HG03520 (cell line): Measurements from ENCODE around the gene NCK2.

ENCODE experiments used
- ATAC-seq: cut with Tn5 transposase; IDR thresholded peaks from one replicate; pipeline ENCODE4 v1.9.1; 2021; ENCODE audit warnings: mild to moderate bottlenecking, moderate library complexity; ENCODE audit not compliant: unreplicated experiment

NCK2 gene

DNA sequence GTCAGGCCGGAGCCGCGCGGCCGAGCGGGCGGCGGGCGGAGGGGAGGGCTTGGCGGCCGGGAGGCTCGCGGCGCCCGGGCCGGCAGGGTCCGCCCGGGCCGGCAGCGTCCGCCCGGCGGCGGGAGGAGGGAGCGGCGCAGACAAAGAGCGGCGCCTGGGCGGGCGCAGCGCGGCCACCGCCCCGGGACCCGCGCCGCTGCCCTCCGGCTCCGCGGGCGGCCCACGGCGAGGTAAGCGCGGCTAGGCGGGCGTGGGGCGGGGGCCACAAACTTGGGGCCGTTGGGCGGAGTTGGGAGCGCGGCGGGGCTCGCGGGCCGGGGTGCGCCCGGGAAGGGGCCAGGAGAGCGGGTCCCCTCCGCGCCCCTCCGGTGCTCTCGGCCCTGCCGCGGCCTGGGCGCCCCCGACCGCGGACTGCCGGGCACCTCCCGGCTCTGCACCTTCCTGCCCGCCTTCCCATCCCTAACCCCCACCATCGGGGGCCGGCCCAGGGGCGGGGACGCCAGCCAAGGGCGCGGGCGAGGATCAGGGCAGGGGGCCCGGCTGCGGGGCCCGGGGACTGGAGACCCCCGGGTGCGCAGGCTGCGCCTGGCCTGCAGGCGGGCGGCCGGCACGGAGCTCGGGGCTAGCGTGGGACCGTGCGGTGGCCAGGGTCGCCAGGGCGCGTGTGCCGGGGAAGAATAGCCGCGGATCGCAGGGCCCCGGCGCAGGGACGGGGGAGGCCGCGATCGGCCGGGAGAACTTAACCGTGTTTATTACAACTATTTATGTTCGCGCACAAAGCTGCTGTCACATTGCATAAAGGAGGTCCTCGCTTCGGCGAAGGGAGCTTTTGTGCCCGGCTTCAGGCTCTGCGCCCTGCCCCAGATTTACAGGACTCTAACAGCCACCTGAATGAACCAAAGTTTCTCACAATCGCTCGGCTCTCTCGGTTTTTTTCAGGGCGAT is at the start of gene NCK2:
Gene NCK2 (plus strand): TSS at position 4 of the 945 bp plus-strand sequence. CDS start 110,152 bp downstream, outside the sequence.
- ATAC-seq = peak; percentile 27

DNA sequence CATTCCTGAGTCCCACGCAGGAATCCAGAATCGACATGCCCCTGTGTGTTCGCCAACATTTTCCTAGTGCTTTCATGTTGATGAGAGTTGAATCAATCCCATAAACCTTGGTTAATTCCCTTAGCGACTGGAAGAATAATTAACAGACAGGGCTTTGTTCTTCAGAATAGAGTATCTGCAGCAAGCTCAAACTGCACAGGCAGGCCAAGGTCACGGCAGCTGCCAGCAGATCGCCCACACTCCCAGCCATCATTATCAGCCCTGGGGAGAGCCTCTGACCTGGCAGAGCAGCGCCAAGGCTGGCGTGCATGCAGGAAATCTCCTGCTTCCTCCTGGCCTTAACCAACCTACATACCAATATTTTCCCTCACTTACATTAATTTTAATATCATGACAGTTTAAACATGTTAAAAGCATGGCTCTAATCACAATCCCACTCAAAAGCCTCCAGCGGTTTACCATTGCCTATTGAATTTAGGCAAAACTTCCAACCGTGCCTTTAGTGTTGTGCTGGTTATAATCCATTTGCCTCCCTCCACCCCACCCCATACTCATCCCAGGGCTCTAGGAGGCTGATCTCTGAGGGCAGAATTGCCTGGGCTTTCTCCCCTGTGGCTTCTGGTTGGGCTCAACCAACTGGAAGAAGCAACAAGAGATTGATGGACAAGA is 46.8 kb upstream of the NCK2 start:
- ATAC-seq = no peak

DNA sequence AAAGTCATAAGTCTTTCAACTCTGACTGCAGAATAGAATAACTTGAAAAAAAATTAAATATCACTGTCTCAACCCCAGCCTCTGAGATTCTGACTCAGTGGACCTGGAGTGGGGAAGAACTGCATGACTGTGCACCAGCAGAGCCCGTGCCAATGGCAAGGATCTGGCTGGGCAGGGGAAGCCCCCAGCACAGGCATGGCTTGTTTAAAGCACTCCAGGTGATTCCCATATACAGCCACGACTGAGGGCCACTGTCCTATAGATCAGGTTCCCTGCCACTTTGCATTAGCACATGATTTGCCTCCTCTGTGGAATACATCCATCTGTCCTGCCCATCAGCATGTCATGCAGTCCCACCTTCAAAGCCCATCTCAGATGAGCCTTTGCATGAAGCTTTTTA is 45.9 kb upstream of the NCK2 start:
- ATAC-seq = no peak

DNA sequence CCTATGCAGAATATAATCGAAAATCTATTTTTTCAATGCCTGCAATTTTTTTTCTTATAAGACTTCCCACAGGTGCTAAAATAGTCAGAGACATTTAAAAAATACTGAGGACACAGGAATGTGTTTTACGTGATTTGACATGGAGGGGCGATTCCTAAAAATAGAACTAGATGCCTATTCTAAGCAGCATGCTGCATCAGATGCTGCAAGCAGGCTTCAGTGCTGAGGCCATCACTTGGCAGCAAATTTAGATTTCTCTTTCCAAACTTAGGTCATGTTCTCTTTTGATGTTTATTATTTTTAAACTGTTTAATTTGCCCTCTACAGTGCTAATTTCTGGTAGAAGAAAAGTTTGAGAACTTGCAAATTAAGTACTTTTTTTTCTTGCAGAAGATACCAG is 43.7 kb upstream of the NCK2 start:
- ATAC-seq = no peak

DNA sequence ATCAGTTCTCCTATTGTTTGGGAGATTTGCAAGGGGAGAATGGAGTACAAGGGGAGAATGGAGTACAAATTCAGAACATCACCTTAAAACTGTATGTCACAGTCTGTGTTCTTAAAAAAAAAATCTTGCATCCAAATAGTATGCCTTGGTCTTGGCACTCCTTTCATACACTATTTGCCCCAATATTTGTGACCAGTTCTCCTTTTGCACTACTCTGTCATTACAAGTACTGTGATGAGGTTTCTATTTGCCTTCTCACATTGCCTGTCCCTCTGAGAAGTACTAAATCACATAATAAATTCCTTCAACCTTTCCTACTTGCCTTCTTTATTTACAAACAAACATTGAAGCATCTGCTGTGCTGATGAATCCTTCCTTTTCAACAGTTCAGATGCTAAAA is 36.0 kb upstream of the NCK2 start:
- ATAC-seq = no peak

DNA sequence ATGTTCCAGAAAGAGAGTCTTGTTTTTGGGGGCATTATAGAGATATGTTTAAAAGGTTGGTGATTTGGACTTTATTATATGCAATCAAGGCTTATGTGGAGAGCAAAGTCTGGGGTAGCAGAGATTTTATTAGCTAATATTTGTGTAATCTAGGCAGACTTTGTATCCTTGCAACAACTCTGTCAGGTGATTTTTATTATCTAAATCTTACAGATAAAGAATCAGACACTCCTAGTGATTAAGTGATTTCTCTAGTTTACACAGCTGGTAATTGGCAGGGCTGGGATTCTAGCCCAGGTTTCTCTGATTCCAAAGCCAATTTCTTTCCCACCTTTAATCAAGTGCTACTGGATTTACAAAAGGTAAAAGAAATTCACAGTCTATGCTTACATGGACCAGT is 33.3 kb upstream of the NCK2 start:
- ATAC-seq = no peak

DNA sequence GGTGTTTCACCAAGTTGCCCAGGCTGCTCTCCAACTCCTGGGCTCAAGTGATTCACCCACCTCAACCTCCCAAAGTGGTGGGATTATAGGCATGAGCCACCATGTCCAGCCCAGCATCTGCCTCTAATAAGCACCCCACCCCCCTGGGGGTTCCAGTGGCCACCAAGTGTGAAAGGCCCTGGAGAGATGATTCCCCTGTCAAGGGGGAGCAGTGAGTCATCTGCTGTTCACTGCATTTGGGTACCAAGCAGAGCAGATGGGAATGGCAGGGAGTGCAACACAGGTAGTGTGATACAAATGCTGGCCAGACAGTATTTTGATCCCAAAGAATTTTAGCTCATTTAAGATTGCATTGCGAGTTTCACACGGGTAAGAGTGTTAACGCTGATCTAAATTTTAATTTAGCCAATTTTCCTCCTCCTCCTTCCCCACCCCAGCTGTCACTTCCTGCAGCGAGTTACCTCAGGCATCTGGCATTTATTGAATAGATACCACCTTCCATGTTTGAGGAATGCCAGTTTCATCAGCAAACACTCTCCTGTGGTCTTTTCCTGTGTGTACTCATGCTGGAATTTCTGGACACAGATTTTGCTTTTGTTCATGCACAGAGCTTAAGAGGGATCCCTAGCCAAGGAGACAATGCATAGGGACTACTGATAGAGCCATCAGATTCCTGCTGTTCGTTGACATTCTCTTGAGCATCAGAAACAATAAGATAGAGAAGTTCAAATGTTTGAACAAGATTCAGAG is 32.4 kb upstream of the NCK2 start:
- no peak for ATAC-seq

DNA sequence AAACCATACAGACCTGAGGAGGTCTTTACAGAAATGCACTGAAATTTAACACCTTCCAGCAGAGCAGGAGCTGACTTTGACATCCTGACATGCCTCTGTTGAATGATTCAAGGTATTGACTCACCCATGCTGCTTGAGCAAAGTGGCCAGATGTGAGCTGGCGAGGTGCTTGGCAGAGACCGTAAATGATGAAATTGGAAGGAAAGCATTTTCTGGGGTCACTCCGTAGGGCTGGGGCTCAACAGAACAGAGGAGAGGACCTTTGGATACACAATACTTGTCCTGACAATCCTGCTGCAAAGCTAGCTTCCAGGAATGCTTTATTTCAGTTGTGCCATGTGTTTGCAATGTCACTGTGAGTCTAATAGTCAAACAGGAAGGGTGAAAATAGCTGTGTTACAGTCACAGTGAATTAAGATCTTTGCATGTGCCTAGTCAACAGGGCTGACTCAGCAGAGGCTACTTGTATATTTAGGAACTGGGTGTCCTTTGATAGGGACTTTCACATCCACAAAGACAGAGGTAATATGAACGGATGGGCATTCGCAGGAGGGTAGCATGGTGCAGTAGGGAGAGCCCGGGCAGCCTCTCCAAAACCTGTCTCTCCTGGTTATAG is 31.6 kb upstream of the NCK2 start:
- no peak for ATAC-seq

DNA sequence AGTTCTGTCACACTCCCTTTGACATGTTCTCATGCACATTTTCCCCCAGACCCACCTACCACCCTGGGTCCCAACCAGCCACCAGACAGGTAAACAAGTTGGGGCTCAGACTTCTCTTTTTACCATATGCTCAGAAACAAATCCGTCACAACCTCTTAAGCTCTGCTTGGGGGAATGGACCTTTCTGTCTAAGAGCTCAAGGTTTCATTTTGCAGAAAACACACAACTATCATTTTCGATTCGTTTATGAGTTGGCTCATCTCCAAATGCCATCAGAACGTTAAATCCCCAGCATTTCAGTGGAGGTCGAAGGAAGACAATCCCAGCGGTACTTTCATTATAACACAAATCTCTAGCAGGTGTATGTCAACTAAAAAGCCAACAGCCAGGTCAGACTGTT is 30.6 kb upstream of the NCK2 start:
- no peak for ATAC-seq

DNA sequence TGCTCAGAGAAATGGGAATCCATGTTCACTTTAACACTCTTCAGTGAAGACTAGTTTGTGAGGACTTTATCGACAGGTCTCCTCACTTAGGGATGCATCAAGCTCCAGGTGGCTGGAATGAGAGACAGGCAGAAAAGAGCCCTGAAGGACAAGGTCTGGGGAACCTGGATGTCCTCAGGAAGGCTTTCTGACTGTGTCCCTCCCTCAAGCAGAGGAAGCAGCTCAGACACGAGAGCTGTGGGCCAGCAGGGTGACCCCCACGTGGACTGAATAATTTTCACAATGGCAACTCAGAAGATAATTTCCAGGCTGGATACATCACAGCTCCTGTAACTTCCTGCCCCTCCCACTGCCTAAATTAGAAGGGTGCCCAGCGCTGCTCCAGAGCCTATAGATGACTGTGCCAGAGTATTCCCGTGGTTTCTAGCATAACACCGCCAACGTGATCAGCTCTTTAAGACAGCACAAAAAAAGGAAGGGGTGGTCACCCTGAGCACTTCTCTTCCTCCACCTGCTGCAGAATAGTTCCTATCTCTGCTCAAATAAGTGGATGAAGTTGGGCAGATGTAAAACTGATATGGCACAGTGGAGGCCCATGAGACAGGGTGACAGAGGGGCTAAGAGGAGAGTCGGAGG is 25.7 kb upstream of the NCK2 start:
- no peak for ATAC-seq

DNA sequence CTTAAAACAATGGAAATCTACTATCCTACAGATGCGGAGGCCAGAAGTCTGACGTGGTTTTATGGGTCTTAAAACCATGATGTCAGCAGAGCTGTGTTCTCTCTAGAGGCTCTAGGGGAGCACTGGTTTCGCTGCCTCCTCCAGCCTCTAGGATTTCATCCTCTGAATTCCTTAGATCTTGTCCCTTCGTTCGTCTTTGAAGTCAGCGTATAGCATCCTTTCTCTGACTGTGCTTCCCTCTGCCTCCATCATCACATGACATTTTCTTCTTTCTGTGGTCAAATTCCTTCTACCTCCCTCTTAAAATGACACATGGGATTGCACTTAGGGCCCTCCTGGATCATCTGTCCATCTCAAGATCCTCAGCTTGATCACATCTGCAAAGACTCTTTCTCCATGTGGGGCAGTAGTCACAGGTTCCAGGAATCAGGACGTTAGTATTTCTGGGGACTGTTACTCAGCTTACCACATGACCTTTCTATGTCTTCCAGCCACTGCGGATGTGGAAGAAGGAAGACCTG is 22.7 kb upstream of the NCK2 start:
- no peak for ATAC-seq

DNA sequence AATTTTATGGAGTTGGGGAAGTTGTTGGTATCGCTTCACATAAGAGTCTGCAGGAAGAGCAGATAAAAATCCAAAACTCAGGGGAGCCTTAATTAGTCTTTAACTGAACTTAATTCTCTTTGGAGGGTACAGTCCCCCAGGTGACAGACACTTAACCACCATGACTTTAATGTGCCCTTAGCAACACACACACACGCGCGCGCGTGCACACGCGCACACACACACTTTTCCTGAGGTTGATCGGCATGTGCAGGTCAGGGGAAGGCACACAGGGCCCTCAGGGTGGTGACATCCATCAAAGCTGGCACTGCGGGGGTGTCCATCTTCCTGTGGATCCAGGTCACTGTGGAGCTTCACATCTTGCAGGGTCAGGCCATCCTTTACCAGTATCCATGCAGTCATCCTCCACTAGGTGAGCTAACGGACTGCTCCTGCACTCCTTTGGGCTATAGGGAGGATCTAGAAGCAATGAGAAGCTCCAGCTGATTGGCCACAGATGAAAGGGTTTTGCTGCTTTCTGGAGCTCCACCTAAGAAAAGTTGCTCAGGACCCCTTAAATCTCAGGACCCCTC is 21.9 kb upstream of the NCK2 start:
- ATAC-seq = no peak

DNA sequence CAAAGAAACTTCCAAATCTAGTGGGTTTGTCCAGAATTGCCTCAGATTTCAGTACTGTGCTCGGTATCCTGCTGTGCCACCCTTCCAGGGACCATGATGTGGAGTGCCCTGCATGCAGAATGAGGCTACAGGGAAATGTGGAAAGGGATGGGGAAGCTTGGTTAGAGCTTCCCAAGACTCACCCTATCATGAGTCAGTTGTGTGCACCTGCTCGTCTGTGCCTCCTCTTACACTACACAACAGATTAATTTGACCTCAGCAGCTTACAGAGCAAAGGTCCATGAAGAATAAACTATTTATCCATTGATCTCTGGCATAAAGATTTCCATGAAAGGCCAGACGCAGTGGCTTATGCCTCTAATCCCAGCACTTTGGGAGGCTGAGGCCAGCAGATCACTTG is 21.3 kb upstream of the NCK2 start:
- no peak for ATAC-seq

DNA sequence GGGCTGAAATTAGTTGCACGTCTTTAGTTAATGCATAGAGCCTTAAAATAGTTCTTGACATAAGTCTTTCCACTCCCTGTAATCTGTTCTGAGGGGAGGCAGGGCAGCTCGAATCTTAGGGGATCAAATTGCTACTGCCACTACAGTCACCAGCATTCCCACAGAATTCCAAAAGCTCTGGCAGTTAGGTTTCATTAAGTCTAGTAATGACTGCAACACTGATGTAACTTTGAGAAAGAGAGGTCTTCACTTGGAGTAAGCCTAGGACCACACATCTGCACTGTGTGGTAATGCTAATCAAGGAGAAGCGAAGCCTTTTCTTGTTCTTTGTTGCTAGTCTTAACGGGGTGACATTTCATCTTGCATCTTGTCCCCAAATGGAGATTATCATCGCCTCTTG is 19.3 kb upstream of the NCK2 start:
- ATAC-seq = no peak

DNA sequence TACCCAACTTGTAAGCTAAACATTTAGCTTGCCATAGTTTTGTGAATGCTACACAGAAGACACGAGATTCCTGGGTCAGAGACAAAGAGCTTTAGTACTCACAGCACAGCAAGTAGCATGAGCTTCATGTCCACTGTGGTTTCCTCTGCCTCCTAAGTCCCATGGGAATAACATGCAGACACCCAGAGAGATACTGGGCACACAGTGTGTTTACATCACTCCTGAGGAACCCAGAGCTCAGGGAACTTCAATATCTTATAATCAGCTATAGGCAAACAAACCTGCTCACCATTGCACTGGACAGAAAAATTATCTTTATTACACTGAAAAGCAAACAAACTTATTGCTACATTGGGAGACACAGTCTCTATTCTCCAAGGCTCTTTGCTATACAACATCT is 14.5 kb upstream of the NCK2 start:
- no peak for ATAC-seq

DNA sequence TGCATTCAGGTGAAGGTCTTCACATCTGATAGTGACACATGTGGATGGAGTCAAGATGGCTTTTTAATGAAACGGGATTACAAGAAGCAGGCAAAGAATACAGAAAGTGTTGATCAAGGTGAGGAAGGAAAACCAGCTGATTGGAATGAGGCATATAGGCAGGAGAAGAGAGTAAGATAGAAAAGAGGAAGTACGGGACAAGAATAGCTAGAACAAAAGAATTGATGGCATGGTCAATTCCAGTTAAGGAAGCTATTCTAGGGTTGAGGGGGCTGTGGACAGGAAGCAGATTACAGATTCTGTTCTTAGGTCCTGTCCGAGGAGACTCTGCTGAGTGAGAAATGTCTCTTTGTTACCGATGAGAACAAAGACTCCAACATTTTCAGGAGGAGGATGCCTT is 13.2 kb upstream of the NCK2 start:
- ATAC-seq = no peak

DNA sequence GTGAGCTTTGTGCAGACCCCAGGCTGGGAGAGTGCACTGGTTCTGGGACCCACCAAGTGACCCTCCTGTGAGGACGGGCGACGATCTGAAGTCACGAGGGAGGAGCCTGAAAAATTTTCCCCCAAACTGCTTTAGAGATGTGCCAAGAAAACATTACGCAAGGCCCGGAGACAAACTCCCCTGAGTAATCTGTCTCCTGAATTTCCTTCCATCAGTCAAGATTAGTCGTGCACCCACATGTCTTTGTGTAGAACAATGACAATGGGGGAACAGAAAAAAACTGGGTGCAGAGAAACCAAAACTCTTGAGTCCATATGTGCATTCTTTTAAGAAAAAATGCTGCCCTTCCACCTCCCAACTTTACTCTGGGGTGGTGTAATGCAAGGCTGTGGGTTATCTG is 12.6 kb upstream of the NCK2 start:
- ATAC-seq = no peak

DNA sequence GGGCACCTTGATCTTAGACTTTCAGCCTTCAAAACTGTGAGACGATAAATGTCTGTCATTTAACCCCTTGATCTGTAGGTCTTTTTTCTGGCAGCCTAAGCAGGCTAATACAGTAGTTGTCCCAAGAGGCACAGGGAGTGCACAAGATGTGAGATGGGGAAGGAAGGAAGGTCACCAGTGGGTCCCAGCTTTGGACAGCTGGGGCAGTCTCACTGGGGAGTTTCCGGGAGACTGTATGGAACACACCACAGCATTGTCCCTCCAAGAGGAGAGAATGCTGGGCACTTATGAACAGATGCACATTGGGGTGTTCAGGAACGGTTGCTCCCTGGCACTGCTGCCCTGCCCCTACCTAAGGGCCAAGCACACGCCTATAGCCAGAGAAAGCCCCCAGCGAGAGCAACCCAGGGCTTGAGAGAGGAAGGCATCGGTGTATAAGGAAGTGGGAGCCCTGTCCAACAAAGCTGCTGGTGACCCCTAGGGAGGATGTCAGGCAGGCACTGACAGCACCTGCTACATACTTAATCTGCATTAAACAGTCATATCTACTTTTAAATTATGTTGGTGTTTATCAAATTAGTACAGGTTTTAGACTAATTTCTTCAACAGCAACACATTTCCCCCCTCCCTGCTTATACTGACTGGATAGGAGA is 11.6 kb upstream of the NCK2 start:
- ATAC-seq = no peak

DNA sequence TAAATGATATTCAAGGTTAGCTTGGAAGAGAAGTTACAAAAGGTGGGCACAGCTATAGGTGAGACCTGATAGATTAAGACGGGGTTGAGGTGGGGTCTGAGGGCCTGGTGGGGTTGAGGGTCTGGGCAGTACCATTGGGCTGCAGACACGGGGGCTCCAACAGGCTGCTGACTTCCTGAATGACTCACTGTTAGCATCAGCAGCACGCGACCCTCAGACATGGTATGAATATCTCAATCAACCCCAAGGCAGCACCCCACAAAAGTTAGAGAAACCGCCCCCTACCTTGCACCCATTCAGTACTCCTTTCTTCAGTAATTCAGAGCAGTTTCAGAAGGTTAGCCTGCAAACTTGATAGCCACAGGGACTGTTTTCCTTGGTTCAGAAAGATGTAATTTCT is 10.8 kb upstream of the NCK2 start:
- ATAC-seq = no peak
